NCI-H446 (cell line): Measurements from ENCODE around the gene ARHGAP44.

Experiments used
- DNase-seq, 2 experiments: peaks; one replicate each; lab custom pipeline; 2025; lab: John Stamatoyannopoulos, UW

Gene ARHGAP44

DNA sequence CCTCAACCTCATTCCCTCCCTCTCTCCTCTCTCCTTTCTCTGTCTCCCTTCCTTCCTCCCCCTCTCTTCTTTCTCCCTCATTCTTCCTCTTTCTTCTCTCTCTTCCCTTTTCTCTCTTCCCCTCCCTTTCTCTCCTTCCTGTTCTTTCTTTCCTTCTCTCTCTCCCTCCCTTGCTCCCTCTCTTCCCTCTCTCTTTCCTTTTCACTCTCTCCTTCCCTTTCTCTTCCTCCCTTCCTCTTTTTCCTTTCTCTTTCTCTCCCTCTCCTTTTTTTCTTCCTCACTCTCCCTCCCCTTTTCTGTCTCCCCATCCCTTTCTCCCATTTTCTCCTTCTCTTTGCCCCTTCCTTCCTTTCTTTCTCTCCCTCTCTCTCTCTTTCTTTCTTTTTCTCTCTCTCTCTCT, 236.4 kb downstream of the ARHGAP44 start:
- DNase-seq, result no peak

DNA sequence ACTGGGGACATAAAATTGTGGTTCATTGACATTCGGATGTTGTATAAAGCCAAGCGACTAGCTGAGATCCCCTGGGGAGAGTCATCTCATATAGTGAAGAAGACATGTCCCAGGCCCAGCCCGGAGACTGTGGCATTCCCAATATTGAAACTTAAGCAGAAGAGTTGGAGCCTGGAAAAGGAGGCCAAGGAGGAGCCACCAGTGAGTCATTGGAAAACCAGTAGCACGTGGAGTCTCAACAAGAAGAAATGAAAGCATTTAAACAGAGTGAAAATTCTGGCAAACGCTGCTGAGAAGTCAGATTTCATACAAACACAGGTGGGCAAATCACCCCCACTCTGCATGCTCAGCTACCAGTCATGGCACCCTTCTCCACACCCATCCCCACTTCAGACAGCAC, 237.9 kb downstream of the ARHGAP44 start:
- no peak for DNase-seq

DNA sequence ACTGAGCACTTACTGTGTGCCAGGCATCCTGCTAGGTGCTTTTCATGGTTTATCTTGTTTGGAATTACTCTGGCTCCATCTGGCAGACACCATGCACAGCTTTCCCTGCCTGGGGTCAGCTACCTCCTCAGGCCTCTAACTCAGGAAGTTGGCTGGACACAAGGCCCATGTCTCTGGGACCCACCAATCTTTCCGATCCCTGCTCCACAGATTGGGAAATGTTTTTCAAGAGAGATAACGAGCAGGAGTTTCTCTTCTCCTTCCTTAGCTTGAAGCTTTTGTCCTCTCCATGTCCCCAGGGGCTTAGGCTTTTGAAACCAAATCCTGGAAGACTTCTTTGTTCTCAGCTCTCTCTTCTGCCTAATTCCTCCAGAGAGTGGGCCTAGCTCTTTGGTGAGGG, 240.0 kb downstream of the ARHGAP44 start:
- no peak for DNase-seq

DNA sequence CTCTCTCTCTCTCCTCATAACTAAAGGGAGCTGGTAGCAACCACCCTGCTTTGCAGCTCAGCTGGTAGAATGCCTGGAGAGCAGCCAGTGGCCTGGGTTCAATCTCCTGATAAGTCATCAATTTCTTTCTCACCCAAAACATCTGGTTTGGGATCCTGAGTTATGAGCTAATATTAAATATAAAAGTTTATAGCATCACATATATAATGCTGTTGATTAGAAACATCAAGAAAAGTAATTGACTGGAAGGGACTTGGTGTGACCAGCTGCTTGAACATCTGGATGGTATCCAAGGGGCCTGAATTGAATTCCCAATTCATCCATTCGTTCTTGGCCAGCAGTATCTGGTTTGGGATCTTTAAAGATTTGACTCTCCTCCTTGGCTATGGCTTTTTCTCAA, 240.8 kb downstream of the ARHGAP44 start:
- no peak for DNase-seq

DNA sequence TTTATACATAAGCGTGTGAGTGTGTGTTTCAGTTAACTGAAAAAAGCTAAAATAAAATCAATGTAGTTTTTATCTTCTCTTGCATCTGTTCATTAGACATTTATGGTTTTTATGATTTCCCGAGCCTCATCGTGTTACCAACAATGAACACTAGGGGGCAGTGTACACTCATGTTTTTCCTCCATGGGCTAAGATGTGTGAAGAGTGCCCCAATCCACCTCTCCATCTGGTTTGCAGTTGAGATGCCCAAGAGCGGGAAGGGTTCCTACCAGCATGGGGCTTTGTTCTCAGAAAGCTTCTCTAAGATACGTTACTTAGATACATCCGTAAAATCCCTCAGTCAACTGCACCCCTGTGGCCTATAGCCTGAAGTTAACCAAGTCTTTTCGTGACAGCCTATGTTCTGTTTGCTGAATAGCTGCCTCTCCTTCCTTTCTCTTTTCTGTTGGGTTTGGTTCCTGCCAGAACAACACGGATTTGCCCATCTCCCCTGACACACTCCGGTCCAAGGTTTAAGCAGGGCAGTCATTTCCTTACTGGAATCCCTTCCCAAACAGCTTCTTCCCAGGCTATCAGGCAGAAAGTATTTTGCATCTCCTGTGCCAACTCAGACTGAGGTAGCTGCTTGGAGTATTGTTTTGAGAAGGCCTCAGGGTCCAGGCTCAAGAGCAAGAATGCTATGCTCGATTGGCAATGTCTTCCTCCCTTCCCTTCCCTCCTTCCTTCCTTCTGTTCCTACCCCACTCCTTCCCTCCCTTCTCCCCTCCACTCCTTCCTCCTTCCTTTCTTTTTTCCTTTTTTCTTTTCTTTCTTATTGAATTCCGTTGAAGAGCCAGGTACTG, 241.4 kb downstream of the ARHGAP44 start:
- peak in 1 of 2 experiments; percentile 48 for DNase-seq

DNA sequence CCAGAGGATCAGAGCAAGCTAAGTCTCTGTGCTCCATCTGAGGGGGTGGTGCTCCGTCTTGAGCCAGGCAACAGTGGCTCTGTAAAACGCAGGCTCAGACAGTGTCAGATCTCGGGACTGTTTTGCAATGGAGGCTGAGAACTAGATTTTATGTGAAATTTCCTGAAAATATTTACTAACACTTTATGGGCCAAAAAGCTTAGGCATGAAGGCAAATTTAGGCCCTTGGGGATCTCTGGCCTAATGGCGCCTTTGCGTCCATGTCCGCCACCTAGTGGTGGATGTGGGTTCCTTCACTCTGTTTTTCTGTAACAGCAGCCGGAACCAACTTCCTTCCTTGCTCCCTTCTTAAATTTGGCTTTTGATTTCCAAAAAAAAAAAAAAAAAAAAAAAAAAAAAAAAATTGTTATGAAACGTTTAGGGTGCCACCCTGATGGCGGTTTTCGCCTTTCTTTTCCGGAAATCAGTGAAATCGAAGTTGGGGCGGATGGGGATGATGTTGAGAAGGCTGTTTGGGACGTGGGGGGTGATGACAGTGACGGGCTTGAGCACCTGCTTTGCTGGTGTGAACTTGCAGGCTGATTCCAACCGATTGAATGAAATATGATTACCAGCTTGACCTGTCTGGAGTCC, 242.5 kb downstream of the ARHGAP44 start:
- peak; percentile 1 to 50 for DNase-seq

DNA sequence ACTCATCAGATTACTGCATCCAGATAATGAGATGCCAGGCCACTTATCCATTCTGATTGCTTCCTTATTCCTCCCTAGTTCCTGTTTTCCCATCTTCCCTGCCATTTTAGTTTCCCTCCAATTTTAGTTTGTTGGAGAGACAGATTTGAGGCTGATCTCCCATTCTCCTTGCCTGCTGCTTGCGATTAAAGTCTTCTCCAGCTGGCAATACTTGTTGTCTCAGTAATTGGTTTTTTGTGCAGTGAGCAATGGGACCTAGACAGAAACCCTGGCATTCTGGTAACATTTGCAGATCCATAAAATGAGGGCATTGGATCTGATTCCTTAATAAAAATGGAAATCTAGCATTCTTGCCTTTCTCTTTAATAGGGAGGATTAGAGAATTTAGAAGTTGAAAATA, 246.1 kb downstream of the ARHGAP44 start:
- DNase-seq, result no peak

DNA sequence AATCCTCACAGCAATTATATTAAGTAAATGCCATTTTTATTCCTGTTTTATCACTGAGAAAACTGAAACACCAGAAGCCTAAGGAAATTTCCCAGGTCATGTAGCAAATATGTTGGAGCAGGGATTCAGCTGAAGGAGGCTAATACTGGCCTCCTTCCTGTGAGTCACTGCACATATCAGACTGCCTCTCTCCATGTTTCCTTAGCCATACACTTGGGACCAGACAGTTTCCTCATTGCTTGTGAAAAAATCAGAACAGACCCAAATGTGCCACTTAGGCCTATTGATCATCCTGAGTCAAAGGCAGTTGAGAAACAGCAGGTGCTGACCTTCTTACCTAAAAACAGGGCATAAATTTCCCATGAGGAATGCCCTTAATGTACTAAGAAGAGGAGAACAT, 247.5 kb downstream of the ARHGAP44 start:
- no peak for DNase-seq

DNA sequence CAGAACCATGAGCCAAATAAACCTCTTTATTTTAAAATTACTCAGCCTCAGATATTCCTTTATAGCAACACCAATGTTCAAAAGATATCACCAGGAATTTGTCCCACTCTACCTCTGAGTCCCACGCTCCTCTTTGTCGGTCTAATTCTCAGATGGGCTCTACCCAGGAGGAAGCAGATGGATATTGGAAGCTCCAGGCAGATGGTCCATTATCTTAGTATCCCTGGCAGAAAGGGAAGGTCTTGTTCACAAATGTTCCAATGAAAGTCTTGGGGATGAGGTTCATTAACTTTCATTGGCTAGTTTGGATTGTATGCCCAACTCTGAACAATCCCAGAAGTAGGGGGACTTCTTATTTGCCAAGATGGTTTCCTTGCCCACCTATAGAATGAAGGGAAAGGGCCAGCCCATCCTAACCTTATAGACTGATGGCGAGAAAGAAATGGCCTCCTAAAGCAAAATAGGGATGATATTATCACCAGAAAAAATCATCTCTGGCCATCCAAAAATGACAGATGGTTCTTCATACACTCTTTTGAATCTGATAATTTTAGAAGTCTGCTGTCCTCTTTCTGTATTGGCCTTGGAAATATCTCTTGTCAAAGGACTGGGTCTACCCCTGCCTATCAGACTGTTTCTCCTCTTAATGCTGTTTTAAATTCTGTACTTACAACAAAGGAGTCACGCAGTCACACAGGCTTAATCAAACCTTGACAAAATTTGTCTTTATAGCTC, 249.8 kb downstream of the ARHGAP44 start:
- DNase-seq, result peak in 1 of 2 experiments; percentile 2
